ENCODE results near the gene GPRIN1.

The GPRIN1 gene

DNA sequence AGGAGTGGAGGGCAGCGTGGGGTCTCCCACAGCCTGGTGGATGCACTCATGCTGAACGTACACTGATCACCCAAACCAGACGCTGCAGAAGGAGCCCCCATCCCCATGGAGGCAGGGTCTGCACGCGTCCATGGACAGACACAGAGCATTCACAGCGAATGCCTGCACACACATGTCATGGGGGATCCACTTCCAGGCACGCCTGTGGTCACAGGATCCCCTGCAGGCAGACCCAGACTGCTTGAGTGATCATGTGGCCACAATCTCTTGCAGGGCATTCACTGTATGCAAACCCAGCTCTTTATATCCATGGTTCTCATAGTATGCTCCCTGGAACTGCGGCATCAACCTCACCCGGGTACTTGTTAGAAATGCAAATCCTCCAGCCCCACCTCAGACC lies 15.0 kb upstream of the GPRIN1 start:
- DNase-seq (ENCODE audit: low read depth), result no peak

DNA sequence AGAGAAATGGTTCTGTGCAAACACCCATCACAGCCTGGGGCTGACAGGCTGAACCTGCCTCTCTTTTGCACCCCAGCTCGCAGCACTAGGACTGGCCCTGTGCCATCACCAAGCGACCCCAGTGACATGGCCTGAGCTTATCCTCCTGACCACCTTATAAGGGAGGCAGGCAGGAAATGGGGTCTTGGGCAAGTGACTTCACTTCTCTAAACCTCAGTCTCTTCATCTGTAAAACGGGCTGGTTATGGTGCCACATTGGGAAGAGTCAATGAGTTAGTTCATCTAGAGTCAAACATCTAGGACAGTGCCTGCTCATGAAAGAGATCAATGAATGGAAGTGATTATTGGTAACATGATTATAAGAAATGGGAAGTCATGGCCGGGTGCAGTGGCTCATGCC lies 14.2 kb upstream of the GPRIN1 start:
- DNase-seq (ENCODE audit: low read depth), result no peak

DNA sequence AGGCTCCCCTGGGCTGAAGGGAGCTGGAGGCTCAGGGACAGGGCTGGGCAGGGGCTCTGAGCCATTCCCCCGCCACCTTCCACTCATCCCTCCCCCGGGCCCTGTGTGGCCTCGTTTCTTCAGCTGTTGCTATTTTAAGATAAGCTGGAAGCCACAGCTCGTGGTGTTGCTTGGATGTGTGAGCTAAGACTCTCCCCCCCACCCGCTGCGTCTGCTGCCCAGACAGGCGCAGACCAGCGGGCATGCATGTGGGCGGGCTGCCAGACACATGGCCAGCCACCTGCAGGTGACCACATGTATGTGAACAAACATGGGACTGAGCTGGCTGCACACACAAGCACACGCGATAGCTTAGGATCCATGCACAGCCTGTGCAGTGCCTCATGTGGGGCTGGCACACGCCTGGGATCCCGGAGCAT lies 11.7 kb upstream of the GPRIN1 start:
- DNase-seq (ENCODE audit: low read depth), result peak; percentile 33

DNA sequence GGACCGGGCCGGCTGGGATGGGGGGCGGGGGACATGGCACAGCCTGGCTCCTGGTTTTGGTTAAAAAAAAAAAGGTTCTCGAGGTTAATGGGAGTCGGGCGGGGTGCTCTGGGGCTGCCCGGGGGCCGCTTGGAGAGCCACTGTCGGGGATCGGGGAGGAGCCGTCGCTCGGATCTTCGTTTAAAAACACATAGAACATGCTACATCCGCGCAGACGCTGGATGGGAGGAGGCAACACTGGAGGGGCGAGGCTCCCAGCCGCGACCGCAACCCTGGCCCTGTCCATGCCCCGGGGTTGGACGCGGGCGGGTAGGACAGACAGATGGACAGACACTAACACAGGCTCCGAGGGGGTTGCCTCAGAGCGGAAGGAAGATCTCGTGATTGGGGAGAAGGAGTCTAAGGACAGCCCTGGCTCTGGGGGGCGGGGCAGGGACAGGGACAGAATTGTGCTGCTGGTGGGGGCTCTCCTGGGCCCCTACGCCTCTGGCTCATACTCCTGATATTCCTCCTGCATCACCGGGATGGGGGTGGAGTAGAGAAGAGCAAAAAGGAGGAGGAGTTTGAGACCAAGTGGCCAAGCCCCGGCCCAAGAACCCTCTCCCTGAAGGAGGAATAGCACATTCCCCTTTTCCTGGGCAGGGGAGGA lies 10.5 kb upstream of the GPRIN1 start:
- DNase-seq (ENCODE audit: low read depth), result peak; percentile 48

DNA sequence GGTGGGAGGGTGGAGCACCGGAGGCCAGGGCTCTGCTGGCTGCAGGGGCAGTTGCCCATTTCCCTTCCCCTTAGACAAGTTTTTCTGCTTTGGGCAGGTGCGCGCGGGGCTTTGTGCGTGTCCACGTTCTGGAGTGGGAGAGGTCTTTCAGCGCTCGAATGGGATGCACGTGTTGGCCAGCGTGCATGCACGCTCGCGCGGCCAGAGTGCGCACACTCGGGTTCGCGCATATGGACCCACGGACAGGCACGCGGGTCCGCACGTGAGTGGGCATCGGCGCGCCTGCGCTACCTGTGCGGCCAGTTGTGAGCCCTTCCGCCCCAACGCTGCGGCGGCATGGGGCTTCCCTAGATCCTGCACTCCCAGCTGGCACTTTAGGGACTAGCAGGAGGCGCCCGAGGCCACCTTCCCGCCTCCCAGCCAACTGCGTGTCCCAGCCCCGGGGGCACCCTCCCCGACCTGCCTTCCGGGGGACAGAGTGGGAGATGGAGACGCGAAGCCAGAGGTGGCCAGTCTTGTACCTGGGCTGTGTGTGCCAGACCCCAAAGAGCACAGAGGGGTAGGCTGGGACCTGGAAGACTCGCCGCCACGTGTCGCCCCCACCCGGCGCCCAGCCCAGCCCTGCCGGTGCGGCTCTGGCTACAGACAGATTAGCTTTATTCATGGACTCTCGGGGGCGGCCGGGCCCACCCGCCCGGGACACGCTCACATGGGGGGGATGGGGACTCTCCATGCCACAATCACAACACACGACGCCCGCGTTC lies 9.8 kb upstream of the GPRIN1 start:
- DNase-seq (ENCODE audit: low read depth), result no peak

DNA sequence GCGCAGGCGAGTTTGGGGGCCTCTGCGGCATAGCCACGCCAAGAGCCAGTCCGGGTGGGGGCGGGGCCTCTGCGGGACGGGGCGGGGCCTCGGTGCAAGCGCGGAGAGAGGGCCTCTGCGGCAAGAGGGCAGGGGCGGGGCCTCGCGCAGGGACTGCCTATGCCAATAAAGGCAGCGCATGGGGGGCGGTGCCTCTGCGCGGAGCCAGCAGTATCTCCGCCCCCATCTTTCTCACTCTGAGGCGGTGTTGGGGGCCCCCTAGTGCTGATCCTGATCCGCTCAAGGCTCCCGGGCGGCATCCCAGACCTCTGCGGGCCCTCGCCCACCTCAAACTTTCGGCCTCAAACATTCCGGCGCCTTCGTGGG lies 9.2 kb upstream of the GPRIN1 start:
- peak; percentile 91 for DNase-seq (ENCODE audit: low read depth)

DNA sequence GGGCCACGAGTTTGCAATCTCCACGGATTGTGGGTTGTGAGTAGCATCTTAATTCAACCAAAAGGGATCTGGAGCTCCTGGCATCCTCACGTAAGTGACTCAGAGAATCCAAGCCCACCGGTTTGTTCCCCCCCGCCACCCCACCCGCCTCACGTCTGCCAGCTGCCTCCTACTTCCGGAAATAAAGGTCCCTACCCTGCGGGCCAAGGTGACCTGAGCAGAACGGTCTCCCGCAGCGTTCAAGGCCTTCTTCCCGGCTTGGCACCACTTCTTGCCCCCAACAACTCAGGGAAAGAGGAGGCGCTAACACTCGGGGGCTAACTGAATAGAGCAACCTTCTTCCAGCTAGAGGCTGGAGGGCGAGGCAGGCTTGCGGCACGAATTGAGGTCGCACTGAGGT lies 8.8 kb upstream of the GPRIN1 start:
- DNase-seq (ENCODE audit: low read depth), result no peak

DNA sequence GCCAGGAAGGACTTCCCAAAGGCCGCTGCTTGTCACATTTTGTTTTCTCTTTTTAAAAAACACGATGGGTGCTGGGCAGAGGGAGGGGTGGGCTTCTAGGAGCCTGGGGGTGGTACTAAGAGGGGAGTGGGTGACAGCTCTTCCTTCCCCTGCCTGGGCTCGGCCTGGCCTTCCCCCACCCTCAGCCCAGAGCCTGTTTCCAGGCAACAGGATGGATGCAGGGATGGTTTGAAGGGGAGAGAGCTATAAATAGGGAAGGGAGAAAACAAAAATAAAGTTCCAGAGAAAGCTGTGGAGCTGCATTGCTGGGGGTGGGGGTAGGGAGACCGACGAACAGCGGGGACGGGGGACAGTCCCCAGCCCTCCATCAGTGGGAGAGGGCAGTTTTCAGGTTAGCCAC lies 6.6 kb upstream of the GPRIN1 start:
- no peak for DNase-seq (ENCODE audit: low read depth)

DNA sequence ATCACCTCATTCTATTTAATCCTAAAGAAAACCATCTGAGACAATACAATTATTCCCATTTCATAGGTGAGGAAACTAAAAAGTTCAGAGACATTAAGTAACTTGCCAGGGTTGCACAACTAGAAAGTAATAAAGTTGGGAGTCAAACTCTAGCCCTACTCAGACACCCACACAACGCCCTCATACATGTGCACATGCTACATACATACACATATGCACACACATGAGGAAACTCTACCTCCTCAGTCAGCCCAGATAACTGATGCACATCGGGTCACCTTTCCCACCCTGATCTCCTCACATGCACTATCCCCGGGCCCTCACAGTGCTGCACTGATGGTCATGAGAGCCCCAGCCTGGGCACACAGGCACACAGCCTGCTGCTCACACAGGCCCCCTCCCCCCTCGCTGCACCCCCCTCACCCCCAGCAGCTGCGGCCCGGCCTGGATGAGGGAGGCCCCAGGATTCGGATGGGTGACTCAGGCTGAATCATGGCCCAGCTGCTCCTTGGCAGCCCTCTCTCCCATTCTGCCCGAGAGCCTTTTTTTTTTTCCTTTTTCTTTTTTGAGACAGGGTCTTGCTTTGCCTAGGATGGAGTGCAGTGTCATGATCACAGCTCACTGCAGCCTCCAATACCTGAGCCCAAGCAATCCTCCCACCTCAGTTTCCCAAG lies 5.0 kb upstream of the GPRIN1 start:
- peak; percentile 76 for DNase-seq (ENCODE audit: low read depth)

DNA sequence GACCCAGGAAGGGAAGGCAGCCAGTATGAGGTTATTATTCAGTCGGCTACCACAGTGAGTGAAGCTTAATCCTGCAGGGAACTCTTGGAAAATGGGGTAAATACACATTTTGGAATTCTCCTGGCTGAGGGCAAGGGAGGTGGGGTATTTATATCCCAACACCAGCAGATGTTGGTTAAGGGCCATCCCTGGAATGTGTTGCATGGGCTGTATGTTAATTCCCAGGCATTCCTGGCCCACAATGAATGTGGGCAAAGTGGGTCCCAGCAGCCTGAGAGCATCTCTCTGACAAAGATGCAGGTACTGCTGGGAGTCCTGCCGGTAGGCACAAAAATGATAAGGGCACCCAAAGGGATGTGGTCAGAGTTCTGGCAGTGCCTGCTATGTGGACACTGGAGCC lies 2.9 kb upstream of the GPRIN1 start:
- no peak for DNase-seq (ENCODE audit: low read depth)

DNA sequence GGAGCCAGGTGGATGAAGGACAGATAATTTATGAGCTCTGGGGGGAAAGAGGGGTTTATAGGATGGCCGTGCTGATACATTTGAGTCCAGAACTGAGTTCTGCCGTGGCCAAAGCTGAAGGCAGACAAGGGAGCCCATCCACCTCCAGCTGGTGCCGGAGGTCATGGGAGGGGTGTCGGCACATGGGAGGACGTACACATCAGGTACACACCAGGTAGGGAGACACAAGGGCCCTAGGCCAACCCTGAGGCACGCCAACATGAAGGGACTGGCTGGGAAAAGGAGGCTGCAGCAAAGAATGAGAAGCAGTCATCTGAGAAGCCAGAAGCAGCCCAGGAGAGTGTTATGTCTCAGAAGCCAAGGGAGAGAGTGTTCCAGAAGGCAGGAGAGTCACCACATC lies 2.1 kb upstream of the GPRIN1 start:
- no peak for DNase-seq (ENCODE audit: low read depth)

DNA sequence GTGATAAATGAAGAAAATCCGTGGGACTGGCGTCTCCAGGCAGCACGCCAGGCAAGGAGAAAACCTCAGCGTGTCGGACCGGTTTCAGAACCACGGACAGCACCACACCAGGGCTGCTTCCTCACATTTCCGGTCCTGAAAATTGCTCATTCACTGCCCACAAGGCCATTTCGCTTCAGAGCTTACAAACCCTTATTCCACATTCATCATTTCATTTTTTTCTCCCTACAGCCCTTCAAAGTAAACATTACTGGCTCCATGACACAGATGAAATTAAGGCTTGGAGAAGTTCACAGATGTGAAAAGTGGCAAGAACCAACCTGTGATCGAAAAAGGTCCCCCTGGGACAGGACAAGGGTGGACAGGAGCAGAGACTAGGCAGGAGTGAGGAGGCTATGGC lies 1.5 kb upstream of the GPRIN1 start:
- peak; percentile 92 for DNase-seq (ENCODE audit: low read depth)

DNA sequence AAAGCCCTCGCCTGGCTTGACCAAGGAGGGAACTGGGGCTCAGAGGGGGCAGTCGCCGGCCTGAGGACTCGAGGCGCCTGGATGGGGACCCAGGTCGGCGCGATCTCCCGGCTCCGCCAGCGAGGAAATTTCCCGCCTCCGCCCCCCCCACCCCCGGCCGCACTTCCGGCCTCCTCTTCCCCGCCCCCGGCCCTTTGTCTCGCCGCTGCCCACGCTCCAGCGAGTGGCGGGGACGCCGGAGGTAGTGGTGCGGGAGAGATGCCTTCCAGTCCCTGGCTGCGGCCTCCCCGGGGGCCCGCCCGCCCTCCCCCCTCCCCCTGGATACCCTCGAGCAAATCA lies 448 bp upstream of the GPRIN1 start:
- no peak for DNase-seq (ENCODE audit: low read depth)

DNA sequence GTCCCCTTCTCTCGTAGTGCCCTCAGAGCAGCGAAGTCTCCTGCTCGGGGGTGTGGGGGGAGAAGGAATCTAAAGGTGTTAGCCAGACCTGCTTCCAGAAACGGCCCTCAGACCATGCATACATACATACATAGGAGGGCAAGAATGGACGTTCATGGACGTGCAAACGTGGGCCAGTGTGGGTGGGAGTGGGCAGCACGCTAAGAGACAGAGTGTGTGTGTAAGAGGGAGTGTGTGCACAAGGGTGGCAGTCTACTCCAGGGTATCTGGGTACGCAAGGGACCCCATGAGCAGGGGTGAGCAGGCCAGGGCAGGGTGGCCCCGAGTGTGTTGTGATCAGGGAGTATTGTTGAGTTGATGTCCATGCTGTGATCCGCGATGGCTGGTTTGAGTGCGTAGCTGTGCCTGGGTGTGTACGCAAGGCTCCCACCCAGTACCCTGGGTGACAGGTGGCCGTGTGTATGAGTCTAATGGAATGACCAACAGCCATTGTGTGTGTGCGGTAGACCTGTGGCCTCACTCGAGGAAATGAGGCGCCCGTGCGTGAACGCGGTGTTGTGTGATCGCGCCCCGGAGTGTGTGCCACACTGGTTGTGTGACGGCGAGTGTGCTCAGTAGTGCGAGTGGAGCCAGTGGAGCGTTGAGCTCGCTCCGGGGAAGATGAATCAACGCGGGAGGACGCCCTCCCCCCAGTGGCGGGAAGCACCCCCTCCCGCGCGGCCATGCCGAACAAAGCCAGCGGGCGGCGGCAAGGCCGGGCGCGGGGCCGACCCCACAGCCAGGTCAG lies 826 bp downstream of the GPRIN1 start:
- peak; percentile 11 for DNase-seq (ENCODE audit: low read depth)

DNA sequence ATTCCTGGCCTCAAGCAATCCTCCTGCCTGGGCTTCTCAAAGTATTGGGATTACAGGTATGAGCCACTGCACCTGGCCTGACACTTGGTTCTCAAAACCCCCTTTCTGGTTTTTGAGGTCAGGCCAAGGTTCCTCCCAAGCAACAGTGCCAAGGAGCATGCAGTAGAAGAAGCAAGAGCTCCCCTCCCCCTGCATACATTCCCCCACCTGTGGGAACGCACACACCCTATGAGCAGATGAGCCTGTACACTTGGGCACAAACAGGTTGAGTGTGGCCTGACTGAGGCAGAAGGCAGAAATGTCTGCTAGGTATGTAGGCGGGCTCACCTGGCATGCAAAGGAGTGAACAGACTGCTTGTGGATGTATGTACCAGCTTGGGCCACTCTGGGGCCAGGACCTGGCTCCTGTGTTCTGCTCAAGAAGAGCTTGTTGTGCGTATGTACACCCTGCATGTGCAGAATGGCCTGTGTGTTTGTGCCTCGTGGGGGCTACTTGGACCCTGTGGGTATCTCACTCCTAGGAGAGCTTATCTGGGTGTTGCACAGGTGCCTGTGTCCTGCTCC lies 1.7 kb downstream of the GPRIN1 start:
- DNase-seq (ENCODE audit: low read depth), result no peak

DNA sequence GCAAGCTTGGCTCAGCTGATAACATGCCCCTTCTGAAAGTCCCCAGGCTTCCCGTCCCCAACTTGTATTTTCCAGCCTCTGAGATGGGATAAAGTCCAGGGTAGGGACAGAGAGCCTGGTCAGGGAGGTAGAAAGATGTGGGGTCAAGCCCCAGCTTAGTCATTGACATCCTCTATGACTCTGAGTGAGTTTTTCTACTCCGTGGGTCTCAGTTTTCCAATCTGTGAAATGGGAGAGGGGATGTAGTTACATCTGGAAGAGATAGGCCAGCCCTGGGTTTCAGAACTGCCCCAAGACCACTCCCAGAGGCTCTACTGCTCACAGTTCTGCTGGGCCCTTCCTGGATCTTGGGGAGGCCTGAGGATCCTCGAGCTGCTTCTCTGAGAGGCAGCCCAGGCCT lies 3.1 kb downstream of the GPRIN1 start:
- no peak for DNase-seq (ENCODE audit: low read depth)

DNA sequence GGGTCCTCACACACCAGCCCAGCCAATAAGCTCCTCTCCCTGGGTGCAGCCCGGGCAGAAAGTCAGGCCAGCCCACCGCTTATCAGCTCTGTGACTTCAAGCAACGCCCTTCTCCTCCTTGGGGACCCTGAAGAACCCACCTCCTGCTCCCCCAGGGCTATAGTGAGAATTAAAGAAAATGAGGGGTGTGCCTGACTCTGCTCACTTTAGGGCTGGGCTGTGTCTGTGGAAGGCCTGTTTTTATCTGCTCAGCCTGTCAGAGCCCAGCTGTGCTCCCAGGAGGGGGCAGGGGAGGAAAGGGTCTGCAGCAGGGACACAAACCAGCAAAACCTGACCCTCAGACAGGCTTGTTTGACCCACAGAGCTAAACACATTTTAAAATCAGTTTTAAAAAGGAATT lies 3.9 kb downstream of the GPRIN1 start:
- no peak for DNase-seq (ENCODE audit: low read depth)

DNA sequence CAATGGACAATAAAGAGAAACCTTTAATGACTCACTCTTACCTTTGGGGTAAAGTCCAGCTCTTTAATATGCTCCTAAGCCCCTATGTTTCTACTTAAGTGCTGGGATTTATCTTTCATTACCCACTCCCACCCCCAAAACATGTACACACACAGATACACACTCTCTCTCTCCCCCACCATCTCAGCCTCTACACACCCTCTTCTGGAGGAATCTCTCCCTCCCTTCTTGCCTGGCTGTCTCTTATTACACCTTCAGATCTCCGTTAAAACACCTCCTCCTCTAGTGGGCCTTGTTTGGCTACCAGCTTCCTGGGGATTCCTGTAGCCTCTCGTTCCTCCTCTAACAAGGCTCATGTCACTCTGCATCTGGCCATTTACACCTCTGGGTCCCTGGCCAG lies 6.9 kb downstream of the GPRIN1 start:
- no peak for DNase-seq (ENCODE audit: low read depth)

DNA sequence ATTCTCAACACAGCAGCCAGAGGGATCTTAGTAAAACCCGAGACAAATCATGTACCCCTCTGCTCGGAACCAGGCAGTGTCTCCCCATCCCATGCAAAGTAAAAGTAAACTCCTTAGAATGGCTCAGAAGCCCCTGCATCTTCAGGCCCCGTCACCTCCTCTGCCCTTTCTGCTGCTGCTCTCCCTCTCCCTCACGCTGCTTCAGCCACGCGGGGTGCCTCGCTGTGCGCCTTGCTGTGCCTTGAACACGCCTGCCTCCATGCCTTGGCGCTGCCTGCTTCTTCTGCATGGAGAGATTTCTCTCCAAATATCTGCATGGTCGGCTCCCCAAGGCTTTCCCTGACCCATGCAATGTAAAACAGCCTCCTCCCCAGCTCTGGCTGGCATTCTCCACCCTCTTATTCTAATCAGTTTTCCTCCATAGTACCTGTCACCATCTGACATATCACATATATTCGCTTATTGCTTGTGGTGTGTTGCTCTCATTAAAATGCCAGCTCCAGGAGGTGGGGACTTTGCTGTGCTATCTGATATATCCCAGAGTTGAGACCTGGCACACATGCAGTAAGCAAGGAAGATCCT lies 8.0 kb downstream of the GPRIN1 start:
- no peak for DNase-seq (ENCODE audit: low read depth)

DNA sequence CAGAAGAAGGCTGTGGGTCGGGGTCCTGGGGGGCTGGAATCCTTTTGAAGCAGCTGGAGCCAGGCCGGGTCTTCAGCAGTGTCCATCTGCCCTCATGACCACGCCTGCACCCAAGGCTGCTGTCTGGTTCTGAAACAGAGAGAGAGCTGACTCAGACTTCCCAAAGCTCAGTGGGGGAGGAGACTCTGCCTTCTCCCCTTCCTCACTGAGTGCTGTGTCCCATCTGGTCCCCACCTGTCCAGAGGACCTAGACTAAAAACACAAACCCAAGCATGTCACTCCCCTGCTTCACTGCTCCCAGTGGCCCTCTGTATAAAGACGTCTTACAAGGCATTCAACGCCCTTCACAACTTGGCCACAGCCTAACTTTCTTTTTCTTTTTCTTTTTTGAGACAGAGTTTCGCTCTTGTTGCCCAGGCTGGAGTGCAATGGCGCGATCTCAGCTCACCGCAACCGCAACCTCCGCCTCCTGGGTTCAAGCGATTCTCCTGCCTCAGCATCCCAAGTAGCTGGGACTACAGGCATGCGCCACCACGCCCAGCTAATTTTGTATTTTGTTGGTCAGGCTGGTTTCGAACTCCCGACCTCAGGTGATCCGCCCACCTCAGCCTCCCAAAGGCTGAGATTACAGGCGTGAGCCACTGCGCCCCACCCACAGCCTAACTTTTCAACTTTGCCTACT lies 10.1 kb downstream of the GPRIN1 start:
- DNase-seq (ENCODE audit: low read depth), result peak; percentile 18
